ENCODE results near the gene ERICH6.
"Not testable (repeated sequence)": the region's sequence is repeated elsewhere in the genome, so short reads cannot be mapped to it uniquely, and the experiment has no call there.

ERICH6 gene

GRCh38 chr3:150681057-150681456 lies 22.7 kb downstream of the ERICH6 start:
- no peak for DNase-seq (ENCODE audit: low spot score)

GRCh38 chr3:150680562-150680961 lies 23.2 kb downstream of the ERICH6 start:
- no peak for DNase-seq (ENCODE audit: low spot score)

- DNase-seq (ENCODE audit: low spot score): no peak
Observed at GRCh38 chr3:150675587-150675986, 28.1 kb downstream of the ERICH6 start.

- DNase-seq (ENCODE audit: low spot score): no peak
Observed at GRCh38 chr3:150673966-150674365, 29.8 kb downstream of the ERICH6 start.

- DNase-seq (ENCODE audit: low spot score): no peak
Observed at GRCh38 chr3:150666167-150666566, 37.6 kb downstream of the ERICH6 start.

- no peak for DNase-seq (ENCODE audit: low spot score)
Observed at GRCh38 chr3:150663461-150663860, 40.3 kb downstream of the ERICH6 start.

GRCh38 chr3:150662410-150663200 lies 41.1 kb downstream of the ERICH6 start:
- no peak for DNase-seq (ENCODE audit: low spot score)

- no peak for DNase-seq (ENCODE audit: low spot score)
Observed at GRCh38 chr3:150656316-150656715, 47.4 kb downstream of the ERICH6 start.

GRCh38 chr3:150653110-150653561 lies 50.6 kb downstream of the ERICH6 start:
- no peak for DNase-seq (ENCODE audit: low spot score)

- DNase-seq (ENCODE audit: low spot score): no peak
Observed at GRCh38 chr3:150640256-150640655, 63.5 kb downstream of the ERICH6 start.

- no peak for DNase-seq (ENCODE audit: low spot score)
Observed at GRCh38 chr3:150639262-150639661, 64.5 kb downstream of the ERICH6 start.

GRCh38 chr3:150636258-150636657 lies 67.5 kb downstream of the ERICH6 start:
- DNase-seq (ENCODE audit: low spot score): no peak

- DNase-seq (ENCODE audit: low spot score): no peak
Observed at GRCh38 chr3:150635526-150635925, 68.2 kb downstream of the ERICH6 start.

- no peak for DNase-seq (ENCODE audit: low spot score)
Observed at GRCh38 chr3:150635076-150635475, 68.6 kb downstream of the ERICH6 start.

GRCh38 chr3:150631515-150632221 lies 72.1 kb downstream of the ERICH6 start:
- DNase-seq (ENCODE audit: low spot score): no peak

GRCh38 chr3:150627557-150627956 lies 76.2 kb downstream of the ERICH6 start:
- no peak for DNase-seq (ENCODE audit: low spot score)

GRCh38 chr3:150626148-150626930 lies 77.4 kb downstream of the ERICH6 start:
- DNase-seq (ENCODE audit: low spot score): no peak

GRCh38 chr3:150623945-150624344 lies 79.8 kb downstream of the ERICH6 start:
- no peak for DNase-seq (ENCODE audit: low spot score)

GRCh38 chr3:150622955-150623354 lies 80.8 kb downstream of the ERICH6 start:
- DNase-seq (ENCODE audit: low spot score): not testable (repeated sequence)

- DNase-seq (ENCODE audit: low spot score): no peak
Observed at GRCh38 chr3:150620002-150620689, 83.6 kb downstream of the ERICH6 start.

- no peak for DNase-seq (ENCODE audit: low spot score)
Observed at GRCh38 chr3:150613709-150614480, 89.8 kb downstream of the ERICH6 start.

All from HuH-7 (cell line).